Astrocyte of the hippocampus (primary cell): Measurements from ENCODE around the gene NARF.

Source experiments
- DNase-seq: peaks from one replicate; pipeline ENCODE4 v3.0.0; 2011; ENCODE audit warnings: low read depth, low spot score

The NARF gene

DNA sequence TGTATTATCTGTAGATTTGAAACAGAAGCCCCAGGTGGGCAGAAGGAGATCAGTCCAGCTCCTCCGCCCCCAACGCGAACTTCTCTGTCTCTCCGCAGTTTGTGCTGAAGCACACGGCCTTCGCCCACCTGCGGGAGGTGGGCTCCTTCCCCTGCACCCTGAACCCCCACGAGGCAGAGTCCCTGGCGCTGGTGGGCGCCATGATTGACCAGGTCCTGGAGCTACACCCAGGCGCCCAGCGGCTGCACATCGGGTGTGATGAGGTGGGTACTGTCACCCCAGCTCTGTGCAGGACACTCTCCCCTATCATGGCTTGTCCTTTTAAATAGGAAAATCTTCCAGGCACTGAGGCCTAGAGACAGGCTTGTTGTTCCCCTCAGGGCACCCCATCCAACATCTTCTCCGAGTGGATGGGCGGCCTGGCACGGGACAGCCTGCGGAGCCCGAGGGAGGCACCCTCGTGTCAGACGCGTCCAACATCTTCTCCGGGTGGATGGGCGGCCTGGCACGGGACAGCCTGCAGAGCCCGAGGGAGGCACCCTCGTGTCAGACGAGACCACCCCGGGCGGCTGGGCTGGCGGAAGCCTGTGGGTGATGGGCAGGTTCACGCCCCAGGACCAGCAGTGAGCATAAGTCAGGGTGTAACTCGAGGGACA, 24.9 kb upstream of the NARF start:
- no peak for DNase-seq

DNA sequence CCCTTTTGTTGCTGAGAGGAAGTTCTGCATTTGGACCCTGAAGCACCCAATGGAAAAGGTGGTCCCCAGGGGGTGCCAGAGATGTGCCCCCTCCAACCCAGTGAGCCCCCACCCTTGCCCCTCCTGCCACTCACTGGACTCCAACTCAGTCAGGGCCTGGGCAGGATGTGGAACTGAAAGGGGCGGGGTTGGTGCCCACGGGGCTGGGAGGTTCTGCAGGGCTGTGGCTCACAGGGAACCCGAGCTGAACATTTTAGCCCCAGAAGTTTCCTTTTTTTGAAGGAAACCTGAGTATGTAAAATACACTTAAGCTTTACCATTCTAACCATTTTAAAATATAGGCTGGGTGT, 24.4 kb upstream of the NARF start:
- DNase-seq: no peak

DNA sequence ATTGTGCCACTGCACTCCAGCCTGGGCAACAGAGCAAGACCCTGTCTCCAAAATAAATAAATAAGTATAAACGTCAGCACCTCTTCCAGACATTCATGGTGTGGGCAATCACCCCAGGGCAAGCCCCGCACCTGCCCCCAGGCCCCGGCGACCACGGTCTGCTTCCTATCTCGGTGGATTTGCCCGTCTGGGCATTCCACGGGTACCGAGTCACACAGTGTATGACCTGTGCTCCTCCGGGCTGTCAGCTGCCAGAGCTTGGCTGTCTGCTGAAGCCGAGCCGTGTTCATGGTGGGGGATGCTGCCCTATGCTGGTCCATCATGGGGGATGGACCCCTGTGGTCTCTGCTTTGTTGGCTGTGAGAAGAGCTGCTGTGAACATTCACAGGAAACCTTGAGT, 23.4 kb upstream of the NARF start:
- DNase-seq: peak; percentile 53

DNA sequence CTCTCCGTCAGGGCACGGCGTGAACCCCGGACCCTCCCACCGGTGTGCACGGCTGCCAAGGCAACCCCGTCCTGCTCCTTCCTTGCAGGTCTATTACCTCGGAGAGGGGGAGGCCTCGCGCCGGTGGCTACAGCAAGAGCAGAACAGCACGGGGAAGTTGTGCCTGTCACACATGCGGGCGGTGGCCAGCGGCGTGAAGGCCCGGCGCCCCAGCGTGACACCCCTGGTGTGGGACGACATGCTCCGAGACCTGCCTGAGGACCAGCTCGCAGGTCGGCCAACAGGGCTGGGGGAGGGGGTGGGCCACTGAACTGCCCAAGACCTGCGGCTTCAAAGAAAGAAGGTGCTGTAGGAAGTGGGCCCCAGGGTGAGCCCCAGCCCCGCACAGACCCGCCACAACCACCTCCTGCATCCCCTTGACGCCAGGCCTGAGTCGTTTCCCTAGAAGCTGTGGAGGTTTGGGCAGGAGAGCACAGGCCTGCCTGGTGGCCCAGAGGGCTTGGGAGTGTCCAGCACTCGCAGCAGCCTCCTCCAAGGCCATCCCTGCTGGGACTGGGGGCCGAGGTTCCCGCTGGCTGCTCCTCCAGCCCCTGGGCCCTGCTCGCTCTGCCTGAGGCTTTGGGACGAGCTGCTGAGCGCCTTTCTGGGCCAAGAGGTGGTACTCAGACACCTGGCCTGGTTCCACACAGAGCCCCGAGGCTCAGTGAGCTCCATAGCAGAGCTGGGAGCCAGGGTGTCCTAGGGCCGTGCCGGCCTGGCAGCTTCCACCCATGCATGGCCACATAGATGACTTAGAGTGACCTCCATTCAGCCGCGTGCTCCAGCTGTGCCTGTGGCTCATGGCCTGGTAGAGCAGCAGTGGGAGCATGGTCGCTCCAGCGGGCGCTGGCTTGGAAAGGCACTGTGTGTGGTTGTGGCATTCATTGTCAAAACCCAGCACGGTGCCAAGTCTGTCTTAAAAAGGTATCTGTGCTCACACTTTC, 22.6 kb upstream of the NARF start:
- no peak for DNase-seq

DNA sequence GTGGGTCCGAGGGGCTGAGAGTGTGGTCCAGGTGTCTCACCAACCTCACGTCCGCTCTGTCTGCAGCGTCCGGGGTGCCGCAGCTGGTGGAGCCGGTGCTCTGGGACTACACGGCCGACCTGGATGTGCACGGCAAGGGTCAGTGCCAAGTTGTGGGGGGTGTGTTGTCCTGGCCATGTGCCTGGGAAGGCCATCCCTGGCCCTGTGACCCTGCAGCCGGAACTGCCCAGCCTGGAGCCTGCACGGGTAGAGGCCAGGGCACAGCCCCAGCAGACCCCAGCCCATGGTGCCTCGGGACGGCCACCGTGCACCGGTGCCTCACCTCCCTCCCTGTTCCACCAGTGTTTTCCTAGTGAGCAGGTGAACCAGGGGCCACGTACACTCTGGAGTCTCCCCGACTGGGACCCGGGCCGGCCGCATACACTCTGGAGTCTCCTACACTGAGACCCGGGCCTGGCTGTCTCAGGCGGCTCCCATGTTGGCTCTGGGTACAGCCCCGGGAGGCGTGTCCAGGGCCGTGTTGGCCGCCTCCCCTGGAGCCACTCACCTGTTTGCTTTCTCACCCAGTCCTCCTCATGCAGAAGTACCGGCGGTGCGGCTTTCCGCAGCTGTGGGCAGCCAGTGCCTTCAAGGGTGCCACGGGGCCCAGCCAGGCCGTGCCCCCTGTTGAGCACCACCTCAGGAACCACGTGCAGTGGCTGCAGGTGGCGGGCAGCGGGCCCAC, 21.8 kb upstream of the NARF start:
- no peak for DNase-seq

DNA sequence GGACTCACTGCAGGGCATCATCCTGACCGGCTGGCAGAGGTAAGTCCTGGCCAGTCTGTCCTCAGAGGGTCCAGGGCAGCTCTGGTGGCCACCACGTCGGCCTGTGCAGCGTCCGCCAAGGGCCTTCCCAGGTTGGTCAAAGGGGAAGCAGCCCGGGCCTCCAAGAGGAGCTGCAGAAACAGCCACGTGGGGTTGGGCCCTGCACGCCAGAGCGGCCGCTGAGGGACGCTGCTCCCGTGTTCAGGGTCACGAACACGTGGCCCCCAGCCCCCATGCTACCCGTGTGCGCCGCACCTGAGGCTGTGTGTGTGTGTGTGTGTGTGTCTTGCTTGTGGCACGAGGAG, 21.2 kb upstream of the NARF start:
- DNase-seq: no peak

DNA sequence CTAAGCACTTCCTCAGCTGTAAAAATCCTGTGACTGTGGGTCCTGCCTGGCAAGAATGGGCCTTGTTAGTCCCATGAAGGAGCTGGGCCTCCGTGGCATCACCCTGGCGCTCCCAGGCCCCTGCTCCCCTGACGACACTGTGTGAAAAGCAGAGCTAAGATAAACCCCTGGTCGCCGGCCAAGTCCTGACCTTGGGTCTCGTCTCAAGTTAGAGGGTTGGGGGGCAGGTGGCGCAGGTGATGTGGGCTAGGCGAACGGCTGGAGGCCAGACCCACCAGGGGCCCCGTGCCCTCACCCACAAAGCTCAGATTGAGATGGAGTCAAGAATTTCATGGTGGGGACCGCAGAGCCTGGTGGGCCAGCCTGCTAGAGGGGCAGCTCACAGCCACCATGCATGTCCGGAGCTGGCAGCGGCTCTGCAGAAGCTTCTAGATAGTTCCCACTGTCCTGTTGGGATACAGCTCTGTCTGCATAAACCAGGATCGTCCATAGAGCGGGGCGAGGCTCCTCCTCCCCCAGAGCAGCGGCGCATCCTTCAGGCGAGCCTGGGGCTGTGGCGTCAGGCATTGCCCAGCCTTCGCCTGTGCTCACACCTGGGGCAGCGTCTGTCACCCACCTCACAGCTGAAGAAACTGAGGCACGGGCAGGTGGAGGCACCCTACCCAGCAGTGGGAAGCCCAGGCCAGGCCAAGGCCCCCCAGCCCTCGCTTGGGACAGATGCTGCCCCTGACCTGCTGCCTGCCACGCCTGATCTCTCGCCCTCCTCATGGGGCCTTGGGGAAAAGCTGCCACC, 19.9 kb upstream of the NARF start:
- no peak for DNase-seq

DNA sequence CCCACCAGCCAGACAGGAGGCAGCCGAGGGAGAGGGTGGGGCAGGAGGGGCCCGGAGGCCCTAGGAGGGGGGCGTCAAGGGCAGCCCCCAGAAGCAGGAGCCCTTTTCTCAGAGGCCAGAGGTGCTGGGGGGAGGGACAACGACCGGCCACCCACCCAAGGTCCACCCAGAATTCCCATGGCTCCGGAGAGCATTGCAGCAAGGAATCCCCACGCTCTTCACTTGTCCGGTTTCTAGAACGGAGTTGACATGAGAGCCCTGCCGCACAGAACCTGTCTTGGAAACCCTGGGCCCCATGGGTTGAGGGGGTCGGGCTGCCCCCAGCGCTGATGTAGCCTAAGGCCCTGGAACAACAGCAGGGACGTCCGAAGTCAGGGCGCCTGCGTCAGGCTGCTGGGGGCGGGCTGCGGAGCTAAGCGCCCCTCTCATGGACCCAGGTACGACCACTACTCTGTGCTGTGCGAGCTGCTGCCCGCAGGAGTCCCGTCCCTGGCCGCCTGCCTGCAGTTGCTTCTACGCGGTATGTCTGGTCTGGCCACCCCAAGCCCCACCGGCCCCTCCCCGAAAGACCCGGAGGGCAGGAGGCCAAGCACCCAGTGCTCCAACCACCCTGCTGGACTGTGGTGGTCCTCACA, 19.2 kb upstream of the NARF start:
- DNase-seq: no peak

DNA sequence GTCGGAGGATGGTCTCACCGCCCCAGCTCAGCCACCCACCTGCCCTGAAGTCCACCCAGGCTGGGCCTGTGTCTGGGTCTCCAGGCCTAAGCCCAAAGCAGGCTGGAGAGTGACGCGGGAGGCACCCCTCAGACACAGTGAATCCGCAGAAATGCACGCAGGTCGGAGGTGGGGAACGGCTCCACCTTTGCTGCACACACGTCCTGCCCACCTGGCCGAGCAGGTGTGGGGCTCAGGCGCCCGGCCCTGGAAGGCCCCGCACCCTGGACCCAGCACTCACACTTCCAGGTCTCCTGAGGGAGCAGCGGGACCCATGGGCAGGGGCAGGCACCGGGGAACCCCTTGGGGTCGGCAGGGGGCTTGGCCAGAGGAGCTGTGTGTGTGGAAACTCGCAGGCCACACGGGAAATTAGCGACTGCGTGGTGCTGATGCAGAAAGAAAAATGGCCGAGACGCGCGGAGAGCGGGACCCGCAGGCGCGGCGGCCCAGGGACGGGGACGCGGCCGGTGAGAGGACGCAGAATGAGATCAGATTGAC, 18.6 kb upstream of the NARF start:
- DNase-seq: no peak

DNA sequence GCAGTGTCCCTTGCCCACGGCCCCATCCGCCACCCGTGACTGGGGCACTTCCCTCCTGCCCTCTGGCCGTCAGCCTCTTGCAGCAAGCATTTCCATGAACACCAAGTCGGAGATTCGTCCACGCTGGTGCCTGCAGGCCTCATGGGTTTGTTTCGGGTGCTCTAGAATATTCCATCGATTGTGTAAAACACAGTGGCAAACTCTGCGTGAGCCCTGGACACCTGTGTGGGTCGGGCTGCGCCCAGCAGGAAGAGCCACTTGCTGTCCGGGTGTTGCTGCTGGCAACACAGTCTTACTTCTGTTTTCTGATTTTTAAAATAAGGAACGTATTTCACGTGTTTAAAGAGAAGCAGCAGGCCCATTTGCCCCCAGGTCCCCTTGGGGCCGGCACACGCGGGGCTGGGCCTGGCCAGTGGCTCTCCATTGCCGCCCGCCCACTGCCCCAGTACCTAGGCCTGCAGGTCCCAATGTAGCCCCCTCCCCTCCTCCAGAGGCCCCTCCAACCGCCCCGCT, 18.0 kb upstream of the NARF start:
- no peak for DNase-seq

DNA sequence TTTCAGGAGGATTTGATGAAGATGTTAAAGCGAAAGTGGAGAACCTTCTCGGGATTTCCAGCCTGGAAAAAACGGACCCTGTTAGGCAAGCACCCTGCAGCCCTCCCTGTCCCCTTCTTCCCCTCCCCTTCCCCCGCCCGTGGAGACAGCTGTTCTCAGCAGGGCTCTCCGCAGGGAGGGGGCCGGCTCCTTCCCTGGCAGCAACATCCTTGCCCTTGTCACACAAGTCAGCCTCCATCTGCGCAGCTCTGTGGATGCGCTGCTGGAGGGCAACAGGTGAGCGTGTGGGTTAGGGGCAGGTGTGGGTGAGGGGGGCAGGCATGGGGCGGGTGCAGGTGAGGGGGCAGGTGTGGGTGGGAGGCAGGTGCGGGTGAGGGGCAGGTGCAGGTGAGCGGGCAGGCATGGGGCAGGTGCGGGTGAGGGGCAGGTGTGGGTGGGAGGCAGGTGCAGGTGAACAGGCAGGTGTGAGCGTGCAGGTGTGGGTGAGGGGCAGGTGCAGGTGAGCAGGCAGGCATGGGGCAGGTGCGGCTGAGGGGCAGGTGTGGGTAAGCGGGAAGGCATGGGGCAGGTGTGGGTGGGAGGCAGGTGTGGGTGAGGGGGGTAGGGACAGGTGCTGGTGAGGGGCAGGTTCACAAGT, 17.4 kb upstream of the NARF start:
- no peak for DNase-seq

DNA sequence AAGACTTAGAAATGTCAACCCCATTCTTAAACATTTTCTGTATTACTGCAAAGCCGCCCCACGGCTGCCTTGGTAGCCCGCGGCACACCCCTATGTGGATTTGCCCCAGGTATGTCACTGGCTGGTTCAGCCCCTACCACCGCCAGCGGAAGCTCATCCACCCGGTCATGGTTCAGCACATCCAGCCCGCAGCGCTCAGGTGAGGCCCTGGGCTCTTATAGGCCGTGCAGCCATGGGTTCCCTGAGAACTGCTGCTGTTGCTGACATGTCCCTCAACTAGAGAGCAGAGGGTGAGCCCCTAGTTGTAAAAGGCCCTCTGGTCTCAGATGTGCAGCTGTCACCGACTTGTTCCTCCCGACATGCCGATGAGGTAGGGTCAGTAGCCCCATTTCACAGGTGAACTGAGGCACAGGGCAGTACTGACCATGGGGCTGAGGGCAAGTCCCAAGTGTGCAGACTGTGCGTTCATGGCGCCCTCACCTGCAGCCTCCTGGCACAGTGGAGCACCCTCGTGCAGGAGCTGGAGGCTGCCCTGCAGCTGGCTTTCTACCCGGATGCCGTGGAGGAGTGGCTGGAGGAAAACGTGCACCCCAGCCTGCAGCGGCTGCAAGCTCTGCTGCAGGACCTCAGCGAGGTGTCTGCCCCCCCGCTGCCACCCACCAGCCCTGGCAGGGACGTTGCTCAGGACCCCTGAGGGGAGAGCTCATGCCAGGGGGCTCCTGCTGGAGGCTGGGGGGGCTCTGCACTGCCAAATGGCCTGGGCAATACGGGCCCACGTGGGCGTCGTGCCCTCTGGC, 16.7 kb upstream of the NARF start:
- no peak for DNase-seq

DNA sequence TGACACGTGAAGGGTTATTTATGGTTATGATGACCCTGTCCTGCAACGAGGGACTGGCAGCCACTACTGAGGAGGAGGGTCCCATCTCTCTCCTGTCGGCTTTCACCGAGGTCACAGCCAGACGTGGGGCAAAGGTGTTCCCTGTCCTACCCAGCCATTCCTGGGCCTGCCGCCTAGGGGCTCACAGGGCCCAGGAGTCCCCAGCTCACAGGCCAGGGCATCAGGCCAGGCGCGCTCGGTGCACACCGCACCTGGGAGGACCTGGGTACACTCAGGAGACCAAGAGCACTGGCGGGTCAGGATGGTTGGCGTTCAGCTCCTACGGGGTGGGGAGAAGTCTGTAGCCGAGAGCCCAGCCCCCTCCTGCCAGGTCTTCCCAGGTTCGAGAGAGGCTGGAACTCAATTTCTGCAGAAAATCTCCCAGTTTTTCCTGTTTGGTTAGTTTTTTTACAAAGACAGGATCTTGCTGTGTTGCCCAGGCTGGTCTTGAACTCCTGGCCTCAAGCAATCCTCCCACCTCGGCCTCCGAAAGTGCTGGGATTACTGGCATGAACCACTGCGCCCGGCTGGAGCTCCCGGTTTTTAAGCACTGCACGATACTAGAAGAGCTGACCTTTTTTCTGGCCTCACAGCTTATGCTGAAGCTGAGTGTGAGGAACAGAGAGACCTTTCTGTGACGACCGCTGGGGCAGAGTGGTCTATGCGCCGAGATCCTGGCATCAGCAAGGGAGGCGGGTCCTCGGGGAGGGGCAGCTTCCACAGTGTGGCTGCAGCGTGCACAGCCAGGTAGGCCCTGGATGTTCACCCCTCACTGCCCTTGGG, 15.7 kb upstream of the NARF start:
- no peak for DNase-seq

DNA sequence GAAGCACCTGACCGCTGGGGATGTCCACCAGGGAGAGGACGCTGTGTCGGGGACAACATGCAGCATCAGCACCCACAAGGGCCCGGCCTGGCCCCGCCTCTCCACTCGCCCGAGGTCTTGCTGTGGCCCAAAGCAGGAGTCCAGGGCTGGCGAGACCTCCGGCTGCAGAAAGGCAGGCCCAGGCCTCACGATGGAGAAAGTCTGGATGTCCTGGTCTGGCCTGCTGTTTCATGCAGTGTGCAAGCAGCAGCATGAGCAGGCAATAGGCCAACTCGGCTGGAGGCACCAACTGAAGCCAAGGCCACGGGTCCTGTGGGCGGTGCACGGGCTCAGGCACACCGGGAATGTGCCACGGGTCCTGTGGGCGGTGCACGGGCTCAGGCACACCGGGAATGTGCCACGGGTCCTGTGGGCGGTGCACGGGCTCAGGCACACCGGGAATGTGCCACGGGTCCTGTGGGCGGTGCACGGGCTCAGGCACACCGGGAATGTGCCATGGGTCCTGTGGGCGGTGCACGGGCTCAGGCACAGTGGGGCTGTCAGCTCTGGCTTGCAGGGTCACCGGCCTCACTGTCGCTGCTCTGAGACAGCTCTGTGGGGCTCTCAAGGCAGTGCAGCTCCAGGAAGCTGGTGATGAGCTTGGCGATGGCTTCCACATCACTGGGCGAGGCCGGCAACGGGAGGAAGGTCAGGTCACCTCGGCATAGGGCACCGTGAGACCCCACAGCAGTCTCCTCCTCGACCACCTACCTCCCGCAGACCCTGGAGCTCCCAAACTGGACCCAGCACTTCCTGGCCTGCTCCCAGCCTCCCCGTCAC, 14.9 kb upstream of the NARF start:
- DNase-seq: no peak

DNA sequence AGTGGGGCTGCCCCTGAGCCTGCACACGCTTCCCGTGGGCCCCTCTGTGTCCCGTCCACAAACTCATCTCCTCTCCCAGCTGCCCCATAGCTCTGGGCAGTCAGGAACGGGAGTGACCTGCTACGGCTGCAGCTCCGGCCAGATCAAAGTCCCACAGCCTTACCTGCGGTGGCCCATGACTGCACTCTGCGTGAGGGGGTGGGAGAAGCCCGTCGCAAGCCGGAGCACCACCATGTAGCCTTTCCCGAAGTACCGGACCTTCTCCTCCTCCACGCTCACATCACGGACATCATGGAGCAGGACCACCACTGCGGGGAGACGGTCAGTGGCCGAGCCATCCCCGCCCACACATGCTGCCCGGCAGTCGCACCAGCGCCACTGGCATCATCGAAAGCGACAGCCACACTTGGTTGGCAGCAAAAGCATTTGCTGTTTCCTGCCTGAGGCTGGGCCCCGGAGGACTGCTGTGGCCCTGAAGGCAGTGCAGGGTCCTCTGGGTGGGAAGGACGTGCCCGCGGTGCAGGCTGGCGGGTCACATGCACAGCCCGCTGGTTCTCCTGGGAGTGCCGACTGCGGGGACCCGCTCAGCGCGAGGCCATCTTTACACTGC, 14.2 kb upstream of the NARF start:
- DNase-seq: no peak

DNA sequence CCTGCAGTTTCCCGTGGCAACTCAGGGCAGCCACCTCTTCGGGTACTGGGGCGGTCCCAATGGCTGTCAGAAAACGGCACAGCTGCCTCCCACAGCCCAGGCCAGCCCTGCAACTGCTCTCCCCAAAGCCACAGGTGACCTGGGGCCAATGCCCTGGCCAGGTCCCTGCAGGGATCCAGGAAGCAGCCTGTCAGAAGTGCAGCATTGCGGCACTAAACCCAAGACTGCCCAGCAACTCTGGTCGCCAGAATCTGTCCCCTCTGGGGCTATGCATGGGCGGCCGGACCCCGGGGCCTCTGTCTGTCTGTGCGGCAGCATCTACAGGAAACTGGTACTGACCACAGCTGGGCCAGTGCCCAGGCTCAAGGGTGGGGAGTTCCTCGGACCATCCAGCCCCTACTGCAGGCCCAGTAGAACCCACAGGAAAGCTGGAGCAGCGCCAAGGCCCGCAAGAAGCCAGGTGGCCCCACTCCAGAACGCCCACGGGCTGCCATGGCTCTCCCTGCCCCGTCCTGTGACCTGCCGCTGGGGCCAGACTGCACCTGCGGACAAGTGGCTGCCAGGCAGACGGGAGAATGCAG, 13.5 kb upstream of the NARF start:
- DNase-seq: peak; percentile 48

DNA sequence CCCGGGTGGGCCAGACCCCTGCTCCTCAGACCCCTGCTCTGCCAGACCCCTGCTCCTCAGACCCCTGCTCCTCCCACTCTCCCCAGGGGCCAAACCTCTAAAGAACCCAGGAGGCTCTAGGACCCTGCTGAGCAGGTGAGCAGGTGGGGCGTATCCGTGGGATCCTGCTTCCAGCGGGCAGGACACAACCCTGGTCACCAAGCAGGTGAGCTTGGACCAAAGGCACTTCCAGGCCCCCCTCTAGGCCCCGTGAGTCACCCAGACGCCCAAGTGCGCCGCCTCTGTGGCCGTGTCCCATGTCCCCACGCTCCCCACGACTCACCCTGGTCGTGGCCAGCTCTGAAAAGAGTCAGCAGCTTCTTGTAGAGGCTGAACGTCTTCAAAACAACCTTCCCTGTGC, 13.0 kb upstream of the NARF start:
- DNase-seq: no peak
